GM18526 (cell line): ENCODE data around the gene CEP70.

ENCODE experiments used
- POLR2A ChIP-seq: IDR thresholded peaks from 3 replicates; pipeline ENCODE4 v1.6.1; 2011; ENCODE audit not compliant: insufficient read length; ENCODE audit errors: extremely low read depth

CEP70 gene

GRCh38 chr3:138458774-138459499, 135.1 kb downstream of the CEP70 start:
- no peak for TF ChIP-seq POLR2A

GRCh38 chr3:138457863-138458735, 136.0 kb downstream of the CEP70 start:
- TF ChIP-seq POLR2A = no peak

DNA sequence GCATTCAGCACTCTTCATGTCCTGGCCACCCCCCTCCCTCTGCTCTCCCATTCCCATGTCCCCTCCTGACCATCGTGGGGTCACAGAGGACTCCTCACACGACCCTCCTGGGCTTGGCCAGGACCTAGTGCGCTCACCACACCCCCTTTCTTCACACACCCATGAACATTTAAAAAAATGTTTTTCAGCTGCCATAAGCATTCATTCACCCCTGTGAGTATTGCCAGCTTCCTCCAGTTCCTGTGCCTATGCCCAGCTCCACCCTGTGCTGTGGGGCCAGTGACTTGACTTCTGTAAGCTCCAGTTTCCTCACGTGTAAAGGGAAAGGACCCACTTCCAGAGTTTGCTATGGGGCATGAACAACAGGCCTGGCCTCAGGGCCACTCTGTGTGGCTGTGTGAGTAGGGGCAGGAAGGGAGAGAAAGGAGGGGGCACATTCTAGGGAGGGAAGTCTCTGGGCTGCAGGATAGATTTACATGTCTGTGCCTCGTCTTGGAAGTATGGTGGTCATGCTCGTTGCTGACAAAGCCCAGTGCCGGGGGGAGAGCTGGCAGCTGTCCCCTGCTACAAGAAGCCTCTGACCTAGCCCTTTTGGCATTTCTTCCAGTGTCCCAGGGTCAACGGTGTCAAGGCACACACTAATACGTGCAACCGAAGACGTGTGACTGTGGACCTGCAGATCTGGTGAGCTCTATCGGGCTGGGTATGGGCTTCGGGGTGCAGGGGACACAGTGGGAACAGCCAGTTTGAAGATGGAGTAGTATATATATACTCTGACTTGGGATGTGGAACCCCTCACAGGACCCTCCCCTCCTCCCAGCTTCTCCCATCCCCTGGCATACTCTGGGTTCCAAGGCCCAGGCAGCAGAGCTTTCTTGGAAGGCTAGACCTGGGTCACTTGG, 136.8 kb downstream of the CEP70 start:
- TF ChIP-seq POLR2A = no peak

GRCh38 chr3:138455801-138456716, 138.0 kb downstream of the CEP70 start:
- no peak for TF ChIP-seq POLR2A

GRCh38 chr3:138452436-138452835, 141.6 kb downstream of the CEP70 start:
- TF ChIP-seq POLR2A = no peak

- TF ChIP-seq POLR2A = no peak
These were observed 142.4 kb downstream of the CEP70 start for GRCh38 chr3:138451595-138452162.

GRCh38 chr3:138450704-138451424, 143.2 kb downstream of the CEP70 start:
- no peak for TF ChIP-seq POLR2A

- no peak for TF ChIP-seq POLR2A
These were observed 143.9 kb downstream of the CEP70 start for GRCh38 chr3:138450181-138450580.

- no peak for TF ChIP-seq POLR2A
These were observed 144.6 kb downstream of the CEP70 start for GRCh38 chr3:138449490-138449889.

GRCh38 chr3:138448631-138449030, 145.4 kb downstream of the CEP70 start:
- TF ChIP-seq POLR2A = no peak

DNA sequence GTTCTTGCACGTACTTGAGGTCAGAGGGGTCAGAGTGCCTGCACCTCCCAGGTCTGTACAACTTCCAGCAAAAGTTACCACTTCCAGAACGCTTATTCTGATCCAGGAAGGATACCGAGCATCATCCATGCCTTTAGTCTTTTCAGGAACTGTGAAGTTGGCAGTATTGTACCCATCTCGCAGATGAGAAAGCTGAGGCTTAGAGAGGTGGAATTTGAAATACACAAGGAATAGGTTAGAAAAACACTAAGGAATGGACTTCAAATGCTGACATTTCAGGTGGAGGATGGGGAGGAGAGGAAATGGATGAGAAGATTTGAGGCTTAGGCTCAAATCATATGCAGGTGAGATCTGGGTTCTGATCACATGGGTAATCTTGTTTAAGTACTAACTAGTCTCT, 148.4 kb downstream of the CEP70 start:
- TF ChIP-seq POLR2A = no peak

- TF ChIP-seq POLR2A = no peak
These were observed 148.8 kb downstream of the CEP70 start for GRCh38 chr3:138445236-138445635.
